Endothelial cell of umbilical vein (primary cell): Measurements from ENCODE around the gene JDP2. TPM values are rescaled to one million over a fixed set of nuclear protein-coding genes. Genes with fewer than 3 reads are reported as not detected.

Experiments used
- BruUV-seq: library from RNA; stranded (reverse); fragments of 400-500 nt; replicated peaks from 2 replicates; lab custom pipeline; 2021; lab: Mats Ljungman, UMichigan
- CTCF ChIA-PET: fragments of 300-600, 350-600 bp; sonication (Branson Sonifier 250); formaldehyde crosslinking; loops from one replicate; lab custom pipeline; 2021; ENCODE audit warnings: antibody characterized with exemption, inconsistent platforms; lab: Charles Lee
- POLR2A ChIA-PET: fragments of 300-600, 350-600 bp; sonication (Branson Sonifier 250); formaldehyde crosslinking; loops from one replicate; lab custom pipeline; 2021; ENCODE audit warnings: antibody characterized with exemption, inconsistent platforms; lab: Charles Lee
- DNase-seq: peaks from one replicate; pipeline ENCODE4 v3.0.0-alpha.2; 2011; ENCODE audit warnings: low read depth, low spot score
- FAIRE-seq: peaks from 2 replicates; lab custom pipeline; 2011; peaks lifted over from hg19 to GRCh38; lab: Jason Lieb, UNC
- H2AFZ ChIP-seq: 2 replicates; pipeline ENCODE4 v1.6.0; 2012; ENCODE audit warnings: low read depth, low read length, control low read depth, inconsistent platforms
- H3K27ac ChIP-seq: 2 replicates; pipeline ENCODE4 v1.5.1; 2011; ENCODE audit warnings: low read depth, mild to moderate bottlenecking, control low read depth, low read length, moderate library complexity; ENCODE audit not compliant: insufficient read depth
- H3K27me3 ChIP-seq, 2 experiments: 2 replicates each; pipeline versions ENCODE4 v1.6.0 to v1.6.1; 2011; ENCODE audit warnings: low read length in 2 of 2, mixed read lengths in 1 of 2; ENCODE audit not compliant: control insufficient read depth in 2 of 2, insufficient read depth in 2 of 2
- H3K36me3 ChIP-seq, 2 experiments: 2 replicates in 1 of 2; 3 replicates in 1 of 2; pipeline ENCODE4 v1.5.1; 2011; ENCODE audit warnings: low read length in 2 of 2, mild to moderate bottlenecking in 1 of 2, moderate library complexity in 1 of 2; ENCODE audit not compliant: control insufficient read depth in 2 of 2, insufficient read depth in 2 of 2; ENCODE audit errors: extremely low read depth in 1 of 2
- H3K4me1 ChIP-seq: 3 replicates; pipeline ENCODE4 v1.5.1; 2011; ENCODE audit warnings: mild to moderate bottlenecking, low read length; ENCODE audit not compliant: control insufficient read depth, insufficient read depth; ENCODE audit errors: extremely low read depth
- H3K4me2 ChIP-seq: 2 replicates; pipeline ENCODE4 v1.6.1; 2011; ENCODE audit warnings: low read length, control low read depth, mixed read lengths; ENCODE audit not compliant: insufficient read depth
- H3K4me3 ChIP-seq, 3 experiments: fragments of 200-600 bp in 1 of 3; sonication (generic), shearing (Covaris generic) in 1 of 3; replicated peaks in 1 of 3; 2 replicates each; pipeline ENCODE4 v1.5.1; 2011 to 2016; ENCODE audit warnings: control low read depth in 3 of 3, low read length in 3 of 3, mild to moderate bottlenecking in 2 of 3, inconsistent platforms in 1 of 3, low read depth in 1 of 3, moderate library complexity in 1 of 3; ENCODE audit not compliant: insufficient read depth in 1 of 3
- H3K79me2 ChIP-seq: 2 replicates; pipeline ENCODE4 v1.6.0; 2012; ENCODE audit warnings: low read length, inconsistent platforms; ENCODE audit not compliant: control insufficient read depth, insufficient read depth
- H3K9ac ChIP-seq: replicated peaks from 2 replicates; pipeline ENCODE3; 2011; ENCODE audit warnings: low read length, control low read depth; ENCODE audit not compliant: insufficient read depth; ENCODE audit errors: extremely low read depth
- H3K9me1 ChIP-seq: replicated peaks from 3 replicates; pipeline ENCODE4 v1.6.0; 2011; ENCODE audit warnings: mild to moderate bottlenecking, low read length; ENCODE audit not compliant: control insufficient read depth, insufficient read depth; ENCODE audit errors: extremely low read depth
- H3K9me3 ChIP-seq: replicated peaks from 2 replicates; pipeline ENCODE4 v1.5.1; 2012; ENCODE audit warnings: low read length, inconsistent platforms; ENCODE audit not compliant: control insufficient read depth, insufficient read depth
- H4K20me1 ChIP-seq: replicated peaks from 2 replicates; pipeline ENCODE3; 2011; ENCODE audit warnings: mild to moderate bottlenecking, low read length; ENCODE audit not compliant: control insufficient read depth, insufficient read depth; ENCODE audit errors: extremely low read depth
- EZH2 ChIP-seq: IDR thresholded peaks from 2 replicates; pipeline ENCODE4 v1.6.1; 2012; ENCODE audit warnings: borderline replicate concordance, low read depth, mild to moderate bottlenecking, moderate library complexity, low read length, inconsistent platforms; ENCODE audit not compliant: severe bottlenecking
- FOS ChIP-seq: IDR thresholded peaks from 2 replicates; pipeline ENCODE4 v1.6.1; 2011; ENCODE audit warnings: mild to moderate bottlenecking, low read length, moderate library complexity, borderline replicate concordance; ENCODE audit not compliant: insufficient read depth
- GATA2 ChIP-seq: IDR thresholded peaks from 2 replicates; pipeline ENCODE4 v1.7.0; 2011; ENCODE audit warnings: low read depth, mild to moderate bottlenecking, moderate library complexity, mixed read lengths, low read length; ENCODE audit not compliant: insufficient read length, insufficient read depth
- JUN ChIP-seq: IDR thresholded peaks from 2 replicates; pipeline ENCODE4 v1.6.1; 2011; ENCODE audit warnings: borderline replicate concordance, low read depth; ENCODE audit not compliant: insufficient read length, insufficient read depth
- MYC ChIP-seq: IDR thresholded peaks from one replicate; pipeline ENCODE4 v1.6.1; 2011; ENCODE audit warnings: mild to moderate bottlenecking, low read depth, low read length
- POLR2A ChIP-seq: IDR thresholded peaks from 2 replicates; pipeline ENCODE4 v1.6.1; 2012; ENCODE audit warnings: low read depth, mild to moderate bottlenecking, control low read depth, low read length
- POLR2AphosphoS5 ChIP-seq: IDR thresholded peaks from 2 replicates; pipeline ENCODE4 v1.6.1; 2012; ENCODE audit warnings: low read depth, mild to moderate bottlenecking, control low read depth, low read length, moderate library complexity; ENCODE audit not compliant: insufficient read depth
- dilution Hi-C: fragments of 300-500 bp; cut with MboI; formaldehyde crosslinking; loops from one replicate; pipeline ENCODE4 v1.15.0; 2019; ENCODE audit warnings: low sequenced_read_pairs; ENCODE audit not compliant: extremely low pct_ligation_motif_present
- intact Hi-C: fragments of 100-400 bp; cut with micrococcal nuclease; formaldehyde crosslinking; loops from one replicate; pipeline ENCODE4 v1.10.0; 2022
- polyA plus RNA-seq, 4 experiments: library from polyadenylated mRNA; depleted of rRNA in 3 of 4; stranded (reverse) in 3 of 4; unstranded in 1 of 4; fragments of >200 nt; gene quantifications; 2 replicates each; pipeline versions ENCODE4 v1.2.1 to v1.2.3, GENCODE V29; 2011 to 2012; ENCODE audit warnings: missing spikeins in 1 of 4
- total RNA-seq: library from RNA; stranded (reverse); gene quantifications from 2 replicates; pipeline ENCODE4 v1.2.3, GENCODE V29; 2021
- TF ChIP-seq, protein P1 (sequence below): IDR thresholded peaks from 2 replicates; pipeline ENCODE4 v1.6.1; 2011; ENCODE audit not compliant: insufficient read depth, insufficient read length
- TF ChIP-seq, protein P2 (sequence below), 2 donors: IDR thresholded peaks; 1 replicate in 1 of 2; 2 replicates in 1 of 2; pipeline ENCODE4 v1.5.1; 2011; ENCODE audit warnings: low read length in 2 of 2, mild to moderate bottlenecking in 2 of 2, moderate library complexity in 2 of 2, control low read depth in 1 of 2, inconsistent platforms in 1 of 2, low read depth in 1 of 2; ENCODE audit not compliant: insufficient read depth in 1 of 2; ENCODE audit errors: extremely low read depth in 1 of 2

Gene JDP2
- total and polyA plus RNA-seq, 2 donors (not counting 3 experiments of a cell fraction or from before 2014, with no cell fraction given): 3.2 to 10.6 TPM

DNA sequence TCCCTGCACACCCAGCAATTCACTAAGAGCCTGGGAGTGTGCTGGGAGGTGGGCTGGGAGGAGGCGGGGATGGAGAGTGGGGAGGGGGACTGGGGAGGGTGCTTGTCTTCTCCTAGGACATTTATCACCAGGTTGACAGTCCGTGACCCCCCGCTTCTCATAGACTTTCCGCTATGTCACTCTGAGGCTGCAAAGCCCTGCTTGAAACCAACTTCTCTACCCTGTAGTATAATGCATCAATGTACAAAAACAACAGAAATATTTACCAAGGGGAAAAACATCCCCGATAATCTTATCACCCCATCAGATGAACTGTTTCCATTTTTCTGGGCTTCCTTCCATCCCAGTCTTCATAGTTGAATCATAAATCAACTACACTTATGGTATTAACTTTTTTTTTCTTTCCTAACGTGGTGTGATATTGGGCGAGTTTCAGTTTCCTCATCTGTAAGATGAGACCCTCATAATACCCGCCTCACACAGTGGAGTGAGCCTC, 65.8 kb downstream of the JDP2 start:
- DNase-seq: no peak
- Histone ChIP-seq H3K9ac (no peak overlapping the region), H2AFZ (no peak overlapping the region), H3K27ac (no peak overlapping the region), H3K9me3 (no peaks in the 10 kb centered on the region), H3K4me2 (no peak overlapping the region), H3K79me2 (no peaks in the 10 kb centered on the region), H3K4me1 (no peaks in the 10 kb centered on the region), H3K4me3 (no peak overlapping the region), H3K36me3 (no peaks in the 10 kb centered on the region), H3K9me1 (no peaks in the 10 kb centered on the region), H4K20me1 (no peaks in the 10 kb centered on the region), H3K27me3 (no peaks in the 10 kb centered on the region)
- intact Hi-C loops (no loop called here), dilution Hi-C loops (no loop called here)
- no peak for FAIRE-seq
- ChIA-PET POLR2A (no interaction called here), CTCF (interaction anchor here (0.9 to 3.4 kb wide), 2 partner anchors 15 to 67 kb away, joined by 3 to 22 read pairs; no protein-coding TSS in a partner anchor)
- BruUV-seq: no TSS peak
- TF ChIP-seq GATA2 (no peak), POLR2A (no peak), EZH2 (no peak), JUN (no peak), POLR2AphosphoS5 (no peak), MYC (no peak), FOS (no peak)
- TF ChIP-seq, protein P1, sequence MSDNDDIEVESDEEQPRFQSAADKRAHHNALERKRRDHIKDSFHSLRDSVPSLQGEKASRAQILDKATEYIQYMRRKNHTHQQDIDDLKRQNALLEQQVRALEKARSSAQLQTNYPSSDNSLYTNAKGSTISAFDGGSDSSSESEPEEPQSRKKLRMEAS: no peak
- TF ChIP-seq, protein P2, sequence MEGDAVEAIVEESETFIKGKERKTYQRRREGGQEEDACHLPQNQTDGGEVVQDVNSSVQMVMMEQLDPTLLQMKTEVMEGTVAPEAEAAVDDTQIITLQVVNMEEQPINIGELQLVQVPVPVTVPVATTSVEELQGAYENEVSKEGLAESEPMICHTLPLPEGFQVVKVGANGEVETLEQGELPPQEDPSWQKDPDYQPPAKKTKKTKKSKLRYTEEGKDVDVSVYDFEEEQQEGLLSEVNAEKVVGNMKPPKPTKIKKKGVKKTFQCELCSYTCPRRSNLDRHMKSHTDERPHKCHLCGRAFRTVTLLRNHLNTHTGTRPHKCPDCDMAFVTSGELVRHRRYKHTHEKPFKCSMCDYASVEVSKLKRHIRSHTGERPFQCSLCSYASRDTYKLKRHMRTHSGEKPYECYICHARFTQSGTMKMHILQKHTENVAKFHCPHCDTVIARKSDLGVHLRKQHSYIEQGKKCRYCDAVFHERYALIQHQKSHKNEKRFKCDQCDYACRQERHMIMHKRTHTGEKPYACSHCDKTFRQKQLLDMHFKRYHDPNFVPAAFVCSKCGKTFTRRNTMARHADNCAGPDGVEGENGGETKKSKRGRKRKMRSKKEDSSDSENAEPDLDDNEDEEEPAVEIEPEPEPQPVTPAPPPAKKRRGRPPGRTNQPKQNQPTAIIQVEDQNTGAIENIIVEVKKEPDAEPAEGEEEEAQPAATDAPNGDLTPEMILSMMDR (IDR thresholded peaks at IDR 0.05; ENCODE audit: extremely low read depth in 1 of 2, insufficient read depth in 1 of 2, low read depth in 1 of 2, low read length in 2 of 2): no peak
